Measurements from ENCODE around the gene PTPRM.

GRCh38 chr18:8413751-8414150 is 846.6 kb downstream of the PTPRM start:
- TF ChIP-seq POLR2A (IDR thresholded peaks at IDR 0.05; ENCODE audit: low read depth, low read length) (no peak), FOS (IDR thresholded peaks at IDR 0.05; ENCODE audit: low read depth, low read length) (no peak), RAD21 (IDR thresholded peaks at IDR 0.05; ENCODE audit: low read length) (no peak), RFX5 (IDR thresholded peaks at IDR 0.05; ENCODE audit: low read depth, low read length) (no peak), MAFK (IDR thresholded peaks at IDR 0.05; ENCODE audit: low read depth, low read length) (no peak), SMC3 (IDR thresholded peaks at IDR 0.05; ENCODE audit: low read depth, low read length) (no peak), MXI1 (IDR thresholded peaks at IDR 0.05; ENCODE audit: borderline replicate concordance, low read depth, low read length) (no peak), CHD1 (IDR thresholded peaks at IDR 0.05; ENCODE audit: low read depth, low read length) (no peak)
- TF ChIP-seq, protein P1, sequence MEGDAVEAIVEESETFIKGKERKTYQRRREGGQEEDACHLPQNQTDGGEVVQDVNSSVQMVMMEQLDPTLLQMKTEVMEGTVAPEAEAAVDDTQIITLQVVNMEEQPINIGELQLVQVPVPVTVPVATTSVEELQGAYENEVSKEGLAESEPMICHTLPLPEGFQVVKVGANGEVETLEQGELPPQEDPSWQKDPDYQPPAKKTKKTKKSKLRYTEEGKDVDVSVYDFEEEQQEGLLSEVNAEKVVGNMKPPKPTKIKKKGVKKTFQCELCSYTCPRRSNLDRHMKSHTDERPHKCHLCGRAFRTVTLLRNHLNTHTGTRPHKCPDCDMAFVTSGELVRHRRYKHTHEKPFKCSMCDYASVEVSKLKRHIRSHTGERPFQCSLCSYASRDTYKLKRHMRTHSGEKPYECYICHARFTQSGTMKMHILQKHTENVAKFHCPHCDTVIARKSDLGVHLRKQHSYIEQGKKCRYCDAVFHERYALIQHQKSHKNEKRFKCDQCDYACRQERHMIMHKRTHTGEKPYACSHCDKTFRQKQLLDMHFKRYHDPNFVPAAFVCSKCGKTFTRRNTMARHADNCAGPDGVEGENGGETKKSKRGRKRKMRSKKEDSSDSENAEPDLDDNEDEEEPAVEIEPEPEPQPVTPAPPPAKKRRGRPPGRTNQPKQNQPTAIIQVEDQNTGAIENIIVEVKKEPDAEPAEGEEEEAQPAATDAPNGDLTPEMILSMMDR (conservative IDR thresholded peaks at IDR 0.05; ENCODE audit: low read depth, low read length): no peak
